Measurements from ENCODE around the gene CAMK2D.

Gene CAMK2D

DNA sequence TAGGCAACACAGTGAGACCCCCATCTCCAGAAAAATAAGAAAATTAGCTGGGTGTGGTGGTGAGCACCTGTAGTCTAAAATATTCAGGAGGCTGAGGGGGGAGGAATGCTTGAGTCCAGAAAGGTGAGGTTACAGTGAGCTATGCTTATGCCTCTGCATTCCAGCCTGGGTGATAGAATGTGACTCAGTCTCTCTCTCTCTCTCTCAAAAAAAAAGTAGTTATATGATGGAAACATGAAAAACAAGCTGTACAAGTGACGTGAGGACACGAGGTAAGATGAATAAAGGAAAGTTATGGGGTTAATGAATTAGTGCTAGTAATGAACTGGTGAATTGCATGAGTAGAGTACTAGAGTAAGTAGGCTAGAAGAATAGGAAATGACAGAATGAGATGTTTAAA is 21.8 kb upstream of the CAMK2D start:
- 96% methylated on average over 2 of the region's 2 CpGs for WGBS
- no peaks in the 10 kb centered on the region for H3K27me3 ChIP-seq (ENCODE audit: insufficient read depth, low read length)
- H3K9me3 ChIP-seq (ENCODE audit: insufficient read depth, low read depth, low read length) = no peaks in the 10 kb centered on the region
- H3K27ac ChIP-seq (ENCODE audit: low read depth, low read length) = no peak overlapping the region
- no peak overlapping the region for H3K4me3 ChIP-seq (ENCODE audit: low read length)
- H3K9ac ChIP-seq (ENCODE audit: low read depth, low read length) = no peak overlapping the region
- no peaks in the 10 kb centered on the region for H3K36me3 ChIP-seq (ENCODE audit: insufficient read depth, low read length)
- H3K4me1 ChIP-seq (ENCODE audit: insufficient read depth, low read length) = no peaks in the 10 kb centered on the region

DNA sequence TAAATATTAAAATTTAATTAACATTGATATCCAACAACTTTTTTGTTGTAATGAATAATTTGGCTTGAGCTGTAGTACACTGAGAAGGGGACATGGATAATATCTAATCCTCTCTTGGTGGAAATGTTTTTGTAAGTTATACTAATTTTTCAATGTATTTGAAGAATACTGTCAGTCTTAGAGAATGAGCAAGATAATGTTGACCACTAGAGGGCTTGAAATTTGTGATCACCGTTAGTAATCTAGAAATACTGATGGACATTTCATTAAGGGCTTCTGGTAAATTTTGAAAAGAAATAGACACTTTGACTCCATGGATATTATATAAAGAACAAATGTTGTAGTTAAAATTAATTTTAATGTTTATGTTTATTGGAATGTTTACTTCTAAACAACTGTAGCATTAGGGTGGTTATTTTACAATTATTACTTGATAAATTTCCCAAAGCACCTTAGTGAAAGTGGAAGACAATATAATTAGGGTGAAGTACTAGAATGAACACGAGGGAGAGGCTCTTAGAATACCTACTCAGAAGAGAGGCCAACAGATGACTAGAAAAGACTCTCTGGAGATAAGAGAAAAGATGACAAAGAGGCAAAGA is 20.0 kb upstream of the CAMK2D start:
- Histone ChIP-seq H3K4me3 (ENCODE audit: low read length) (no peak overlapping the region), H3K27me3 (ENCODE audit: insufficient read depth, low read length) (no peaks in the 10 kb centered on the region), H3K9ac (ENCODE audit: low read depth, low read length) (no peak overlapping the region), H3K4me1 (ENCODE audit: insufficient read depth, low read length) (no peaks in the 10 kb centered on the region), H3K27ac (ENCODE audit: low read depth, low read length) (no peak overlapping the region), H3K9me3 (ENCODE audit: insufficient read depth, low read depth, low read length) (no peaks in the 10 kb centered on the region), H3K36me3 (ENCODE audit: insufficient read depth, low read length) (no peaks in the 10 kb centered on the region)
- 33% methylated on average over 2 of the region's 2 CpGs for WGBS

DNA sequence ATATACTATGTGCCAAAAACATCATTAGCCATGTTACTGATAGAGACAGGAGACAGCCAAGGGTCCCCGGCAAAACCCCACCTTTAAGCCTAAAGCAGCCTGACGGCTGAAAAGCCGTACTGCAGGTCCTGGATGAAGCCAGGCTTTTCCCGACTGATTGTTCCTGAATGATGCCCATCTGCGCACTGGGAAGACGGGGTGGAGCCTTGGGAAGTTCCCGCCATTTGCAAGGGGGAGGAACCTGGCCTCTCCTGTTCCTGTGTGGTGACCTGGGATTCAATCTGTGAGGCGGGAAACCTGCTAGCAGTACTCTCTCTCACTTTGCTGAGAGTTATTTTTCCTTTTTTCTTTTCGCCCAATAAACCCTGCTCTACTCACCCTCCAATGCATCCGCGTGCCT is 15.1 kb upstream of the CAMK2D start:
- Histone ChIP-seq H3K4me3 (ENCODE audit: low read length) (no peak overlapping the region), H3K4me1 (ENCODE audit: insufficient read depth, low read length) (no peaks in the 10 kb centered on the region), H3K9ac (ENCODE audit: low read depth, low read length) (no peak overlapping the region), H3K9me3 (ENCODE audit: insufficient read depth, low read depth, low read length) (0 out of 2 replicates have a peak, but pooled peaks cover under 1% of the 10 kb centered on the region), H3K36me3 (ENCODE audit: insufficient read depth, low read length) (no peaks in the 10 kb centered on the region), H3K27me3 (ENCODE audit: insufficient read depth, low read length) (no peaks in the 10 kb centered on the region), H3K27ac (ENCODE audit: low read depth, low read length) (no peak overlapping the region)
- WGBS = 88% methylated on average over 11 of the region's 11 CpGs

DNA sequence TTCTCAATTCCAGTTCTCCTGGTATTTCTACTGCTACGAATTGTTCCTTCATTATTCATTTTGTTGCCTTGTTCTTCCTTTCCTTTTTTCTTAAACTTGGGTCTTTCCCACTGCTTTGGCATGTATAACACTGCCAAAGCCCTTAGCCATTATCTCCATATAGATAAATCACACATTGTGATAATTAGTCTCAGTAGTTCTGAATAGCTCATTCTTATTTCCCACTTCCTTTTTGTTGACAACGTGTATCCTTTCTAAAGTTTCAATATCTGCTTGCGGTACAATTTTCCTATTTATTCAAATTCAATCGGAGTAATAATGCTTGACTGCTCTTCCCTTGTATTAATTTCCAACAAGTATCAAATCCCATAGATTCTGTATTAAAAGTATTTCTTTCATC is 14.5 kb upstream of the CAMK2D start:
- no peak overlapping the region for H3K4me3 ChIP-seq (ENCODE audit: low read length)
- peaks cover 2% of the 10 kb centered on the region; the same call in 1 of the 2 replicates for H3K9me3 ChIP-seq (ENCODE audit: insufficient read depth, low read depth, low read length)
- WGBS = 90% methylated on average over 4 of the region's 4 CpGs
- no peak overlapping the region for H3K9ac ChIP-seq (ENCODE audit: low read depth, low read length)
- H3K36me3 ChIP-seq (ENCODE audit: insufficient read depth, low read length) = no peaks in the 10 kb centered on the region
- no peaks in the 10 kb centered on the region for H3K4me1 ChIP-seq (ENCODE audit: insufficient read depth, low read length)
- H3K27me3 ChIP-seq (ENCODE audit: insufficient read depth, low read length) = no peaks in the 10 kb centered on the region
- H3K27ac ChIP-seq (ENCODE audit: low read depth, low read length) = no peak overlapping the region

DNA sequence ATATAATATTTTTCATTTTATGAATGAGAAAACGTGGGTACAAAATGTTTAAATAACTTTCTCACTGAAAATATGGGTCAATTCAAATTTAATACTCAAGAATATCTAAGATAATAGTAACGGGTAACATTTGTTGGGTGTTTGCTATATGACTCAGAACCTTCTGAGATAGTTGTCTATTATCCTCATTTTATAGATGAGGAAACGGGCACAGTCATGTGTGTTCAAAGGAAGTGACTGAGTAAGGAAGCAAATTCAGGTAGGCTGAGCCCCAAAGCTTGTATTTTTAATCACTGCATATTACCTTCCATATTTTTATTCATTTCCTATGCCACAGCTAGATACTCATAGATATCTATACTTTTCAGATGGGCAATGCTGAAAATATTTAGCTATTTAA is 12.2 kb upstream of the CAMK2D start:
- 100% methylated on average over 1 of the region's 3 CpGs for WGBS
- Histone ChIP-seq H3K36me3 (ENCODE audit: insufficient read depth, low read length) (no peaks in the 10 kb centered on the region), H3K27ac (ENCODE audit: low read depth, low read length) (no peak overlapping the region), H3K27me3 (ENCODE audit: insufficient read depth, low read length) (no peaks in the 10 kb centered on the region), H3K4me1 (ENCODE audit: insufficient read depth, low read length) (no peaks in the 10 kb centered on the region), H3K9ac (ENCODE audit: low read depth, low read length) (no peak overlapping the region), H3K4me3 (ENCODE audit: low read length) (no peak overlapping the region), H3K9me3 (ENCODE audit: insufficient read depth, low read depth, low read length) (peaks cover 2% of the 10 kb centered on the region; the same call in 1 of the 2 replicates)

DNA sequence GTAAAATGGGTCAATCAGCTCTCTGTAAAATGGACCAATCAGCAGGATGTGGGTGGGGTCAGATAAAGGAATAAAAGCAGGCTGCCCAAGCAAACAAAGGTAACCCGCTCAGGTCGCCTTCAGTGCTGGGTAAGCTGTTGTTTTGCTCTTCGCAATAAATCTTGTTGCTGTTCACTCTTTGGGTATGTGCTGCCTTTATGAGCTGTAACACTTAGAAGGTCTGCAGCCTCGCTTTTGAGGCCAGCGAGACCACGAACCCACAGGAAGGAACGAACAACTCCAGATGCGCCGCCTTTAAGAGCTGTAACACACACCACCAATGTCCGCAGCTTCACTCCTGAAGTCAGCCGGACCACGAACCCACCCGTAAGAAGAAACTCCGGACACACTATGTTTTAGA is 11.5 kb upstream of the CAMK2D start:
- peaks cover 2% of the 10 kb centered on the region; the same call in 1 of the 2 replicates for H3K9me3 ChIP-seq (ENCODE audit: insufficient read depth, low read depth, low read length)
- no peak overlapping the region for H3K4me3 ChIP-seq (ENCODE audit: low read length)
- no peaks in the 10 kb centered on the region for H3K36me3 ChIP-seq (ENCODE audit: insufficient read depth, low read length)
- WGBS = 93% methylated on average over 14 of the region's 14 CpGs
- H3K9ac ChIP-seq (ENCODE audit: low read depth, low read length) = no peak overlapping the region
- H3K27ac ChIP-seq (ENCODE audit: low read depth, low read length) = no peak overlapping the region
- no peaks in the 10 kb centered on the region for H3K27me3 ChIP-seq (ENCODE audit: insufficient read depth, low read length)
- no peaks in the 10 kb centered on the region for H3K4me1 ChIP-seq (ENCODE audit: insufficient read depth, low read length)

DNA sequence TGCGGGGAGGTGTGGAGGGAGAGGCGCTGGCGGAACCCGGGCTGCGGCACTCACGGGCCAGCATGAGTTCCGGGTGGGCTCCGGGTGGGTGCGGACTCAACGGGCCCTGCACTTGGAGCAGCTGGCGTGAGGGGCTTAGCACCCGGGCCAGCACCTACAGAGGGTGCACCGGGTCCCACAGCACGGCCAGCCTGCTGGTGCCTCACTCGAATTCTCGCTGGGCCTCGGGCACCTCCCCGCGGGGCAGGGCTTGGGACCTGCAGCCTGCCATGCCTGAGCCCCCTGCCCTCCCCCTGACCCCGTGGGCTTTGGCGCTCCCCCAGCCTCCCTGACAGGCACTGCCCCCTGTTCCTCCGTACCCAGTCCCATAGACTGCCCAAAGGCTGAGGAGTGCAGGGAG is 10.8 kb upstream of the CAMK2D start:
- Histone ChIP-seq H3K9me3 (ENCODE audit: insufficient read depth, low read depth, low read length) (peaks cover 2% of the 10 kb centered on the region; the same call in 1 of the 2 replicates), H3K4me3 (ENCODE audit: low read length) (no peak overlapping the region), H3K4me1 (ENCODE audit: insufficient read depth, low read length) (no peaks in the 10 kb centered on the region), H3K9ac (ENCODE audit: low read depth, low read length) (no peak overlapping the region), H3K36me3 (ENCODE audit: insufficient read depth, low read length) (no peaks in the 10 kb centered on the region), H3K27me3 (ENCODE audit: insufficient read depth, low read length) (no peaks in the 10 kb centered on the region), H3K27ac (ENCODE audit: low read depth, low read length) (no peak overlapping the region)
- 96% methylated on average over 22 of the region's 22 CpGs for WGBS

DNA sequence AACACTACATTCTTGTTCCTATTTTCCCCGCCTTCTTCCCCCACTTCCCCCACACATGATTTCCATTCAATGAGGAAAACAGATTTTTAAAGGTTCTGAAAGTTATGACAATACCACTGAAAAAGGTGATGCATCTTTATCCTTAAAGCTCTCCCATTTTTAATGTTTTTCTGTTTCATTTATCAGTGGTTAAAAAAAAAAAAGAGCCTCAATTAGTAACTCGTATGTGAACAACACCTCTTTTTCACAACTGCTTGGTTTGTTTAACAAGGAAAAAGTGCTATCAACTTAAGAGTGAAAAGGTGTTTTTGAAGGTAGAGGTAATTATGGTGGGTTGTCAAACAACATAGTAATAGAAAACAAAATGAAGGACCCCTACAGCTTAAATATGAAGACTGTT is 8.2 kb upstream of the CAMK2D start:
- H3K9me3 ChIP-seq (ENCODE audit: insufficient read depth, low read depth, low read length) = peaks cover 2% of the 10 kb centered on the region; the same call in 1 of the 2 replicates
- WGBS = 83% methylated on average over 1 of the region's 2 CpGs
- no peaks in the 10 kb centered on the region for H3K4me1 ChIP-seq (ENCODE audit: insufficient read depth, low read length)
- no peak overlapping the region for H3K27ac ChIP-seq (ENCODE audit: low read depth, low read length)
- no peak overlapping the region for H3K4me3 ChIP-seq (ENCODE audit: low read length)
- no peaks in the 10 kb centered on the region for H3K27me3 ChIP-seq (ENCODE audit: insufficient read depth, low read length)
- H3K36me3 ChIP-seq (ENCODE audit: insufficient read depth, low read length) = no peaks in the 10 kb centered on the region
- H3K9ac ChIP-seq (ENCODE audit: low read depth, low read length) = no peak overlapping the region

DNA sequence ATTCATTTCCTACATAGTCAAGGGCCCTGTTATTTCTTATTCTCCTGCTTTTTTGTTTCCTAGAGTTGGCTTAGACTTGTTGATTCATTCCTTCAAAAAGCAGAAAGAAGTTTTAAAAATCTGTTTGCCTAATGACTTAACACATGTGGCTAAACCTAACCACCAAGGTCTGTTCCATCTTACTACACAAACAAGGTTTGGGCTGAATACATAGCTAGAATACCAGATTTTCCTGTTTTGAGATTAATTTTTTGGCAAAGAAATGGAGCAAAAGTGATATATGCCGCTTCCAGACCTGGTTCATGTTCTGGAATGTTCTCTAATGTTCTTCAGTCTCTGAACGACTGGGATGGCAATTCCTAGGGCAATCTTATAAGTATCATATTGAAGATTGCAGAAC is 7.4 kb upstream of the CAMK2D start:
- no peaks in the 10 kb centered on the region for H3K4me1 ChIP-seq (ENCODE audit: insufficient read depth, low read length)
- no peak overlapping the region for H3K9ac ChIP-seq (ENCODE audit: low read depth, low read length)
- no peaks in the 10 kb centered on the region for H3K27me3 ChIP-seq (ENCODE audit: insufficient read depth, low read length)
- no peak overlapping the region for H3K4me3 ChIP-seq (ENCODE audit: low read length)
- H3K9me3 ChIP-seq (ENCODE audit: insufficient read depth, low read depth, low read length) = peaks cover 2% of the 10 kb centered on the region; the same call in 1 of the 2 replicates
- H3K36me3 ChIP-seq (ENCODE audit: insufficient read depth, low read length) = no peaks in the 10 kb centered on the region
- no peak overlapping the region for H3K27ac ChIP-seq (ENCODE audit: low read depth, low read length)
- WGBS = 88% methylated on average over 2 of the region's 2 CpGs

DNA sequence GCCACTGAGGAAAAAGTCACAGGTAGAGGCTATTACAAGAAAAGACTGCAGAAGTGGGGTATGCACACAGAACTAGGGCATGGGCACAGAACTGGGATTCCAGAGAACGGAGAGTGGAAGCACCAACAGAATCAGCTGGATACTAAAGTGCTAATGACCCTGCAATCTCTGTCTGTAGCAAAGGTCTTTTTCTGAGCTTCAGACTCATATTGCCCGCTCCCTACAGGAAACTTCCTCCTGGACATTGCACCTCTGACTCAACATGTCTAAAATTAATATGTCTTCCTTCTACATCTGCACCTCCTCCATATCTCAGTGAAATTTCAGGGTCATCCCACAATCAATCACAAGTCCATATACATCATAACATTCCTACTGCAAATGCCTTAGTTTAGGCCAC is 5.3 kb upstream of the CAMK2D start:
- Histone ChIP-seq H3K4me1 (ENCODE audit: insufficient read depth, low read length) (peaks cover 8% of the 10 kb centered on the region; the same call in 1 of the 2 replicates), H3K36me3 (ENCODE audit: insufficient read depth, low read length) (no peaks in the 10 kb centered on the region), H3K27me3 (ENCODE audit: insufficient read depth, low read length) (no peaks in the 10 kb centered on the region), H3K27ac (ENCODE audit: low read depth, low read length) (no peak overlapping the region), H3K9me3 (ENCODE audit: insufficient read depth, low read depth, low read length) (peaks cover 2% of the 10 kb centered on the region; the same call in 1 of the 2 replicates), H3K4me3 (ENCODE audit: low read length) (no peak overlapping the region), H3K9ac (ENCODE audit: low read depth, low read length) (no peak overlapping the region)
- 88% methylated on average over 2 of the region's 2 CpGs for WGBS

DNA sequence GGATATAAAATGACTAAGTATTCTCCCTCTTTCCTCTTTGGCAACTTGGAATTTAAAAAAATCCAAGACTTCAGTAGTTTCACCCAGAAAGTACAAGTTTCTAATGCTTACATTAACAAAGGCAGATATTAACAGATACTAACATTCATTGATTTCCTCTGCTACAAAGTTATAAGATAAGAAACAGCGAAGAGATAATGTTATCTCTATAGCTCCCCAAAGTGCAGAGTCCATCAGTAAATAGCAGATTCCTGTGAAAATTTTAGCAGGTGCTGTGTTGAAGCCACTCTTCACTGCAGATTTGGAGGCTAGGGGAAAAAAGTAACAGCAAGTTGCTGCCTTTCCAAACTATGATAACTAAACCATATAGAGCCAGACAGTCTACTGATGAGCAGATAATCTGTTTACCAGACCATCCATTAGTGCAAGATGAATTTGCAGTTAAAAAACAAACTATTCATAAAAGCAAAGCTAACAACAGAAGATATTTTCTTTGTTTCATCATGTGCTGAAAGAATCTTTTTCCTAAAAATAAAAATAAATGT is 3.3 kb upstream of the CAMK2D start:
- Histone ChIP-seq H3K9me3 (ENCODE audit: insufficient read depth, low read depth, low read length) (no peaks in the 10 kb centered on the region), H3K27ac (ENCODE audit: low read depth, low read length) (no peak overlapping the region), H3K4me3 (ENCODE audit: low read length) (no peak overlapping the region), H3K36me3 (ENCODE audit: insufficient read depth, low read length) (no peaks in the 10 kb centered on the region), H3K9ac (ENCODE audit: low read depth, low read length) (no peak overlapping the region), H3K27me3 (ENCODE audit: insufficient read depth, low read length) (peaks cover 11% of the 10 kb centered on the region), H3K4me1 (ENCODE audit: insufficient read depth, low read length) (peaks cover 10% of the 10 kb centered on the region; the same call in 1 of the 2 replicates)
- WGBS = 82% methylated on average over 1 of the region's 1 CpG
